Sigmoid colon (tissue), 3 donors: ENCODE results near the gene TEKT5.

Source experiments
- CTCF ChIP-seq, 4 experiments: fragments of 450-650 bp in 3 of 4; fragments of 200-600 bp in 1 of 4; IDR thresholded peaks; one replicate each; pipeline ENCODE4 v1.5.1; 2016 to 2019; ENCODE audit warnings: antibody characterized with exemption in 4 of 4, mild to moderate bottlenecking in 3 of 4, moderate library complexity in 2 of 4
- POLR2A ChIP-seq, 2 donors: fragments of 450-650 bp; IDR thresholded peaks; one replicate each; pipeline ENCODE4 v1.6.1; 2016; ENCODE audit warnings: antibody characterized with exemption in 2 of 2, mild to moderate bottlenecking in 2 of 2, moderate library complexity in 2 of 2

GRCh38 chr16:10598157-10598556 lies 96.6 kb downstream of the TEKT5 start:
- no peak for TF ChIP-seq CTCF (IDR thresholded peaks at IDR 0.05)
- no peak for TF ChIP-seq POLR2A (IDR thresholded peaks at IDR 0.05)
